Erythroblast (primary cell): ENCODE measurements around the gene PPP2R3B.

ENCODE experiments used
- GATA1 ChIP-seq: IDR thresholded peaks from 2 replicates; pipeline ENCODE4 v1.6.1; 2011; ENCODE audit warnings: low read depth, mild to moderate bottlenecking, control low read depth, low read length, moderate library complexity
- POLR2A ChIP-seq: IDR thresholded peaks from 2 replicates; pipeline ENCODE4 v1.6.1; 2011; ENCODE audit warnings: mild to moderate bottlenecking, low read length

- TF ChIP-seq POLR2A = no peak
- TF ChIP-seq GATA1 = no peak
Observed at GRCh38 chrX:434946-435345, 48.2 kb upstream of the PPP2R3B start.
